GM20000 (cell line): ENCODE measurements around the gene RNASE2.

Experiments used
- DNase-seq: peaks from one replicate; pipeline ENCODE4 v3.0.0; 2012; ENCODE audit warnings: low spot score
- CTCF ChIP-seq: IDR thresholded peaks from 2 replicates; pipeline ENCODE4 v1.5.1; 2012; ENCODE audit warnings: mild to moderate bottlenecking, control low read depth; ENCODE audit errors: extremely low read depth, missing control alignments

RNASE2 gene

GRCh38 chr14:21001218-21001617, 45.9 kb downstream of the RNASE2 start:
- DNase-seq: no peak
- no peak for TF ChIP-seq CTCF

DNA sequence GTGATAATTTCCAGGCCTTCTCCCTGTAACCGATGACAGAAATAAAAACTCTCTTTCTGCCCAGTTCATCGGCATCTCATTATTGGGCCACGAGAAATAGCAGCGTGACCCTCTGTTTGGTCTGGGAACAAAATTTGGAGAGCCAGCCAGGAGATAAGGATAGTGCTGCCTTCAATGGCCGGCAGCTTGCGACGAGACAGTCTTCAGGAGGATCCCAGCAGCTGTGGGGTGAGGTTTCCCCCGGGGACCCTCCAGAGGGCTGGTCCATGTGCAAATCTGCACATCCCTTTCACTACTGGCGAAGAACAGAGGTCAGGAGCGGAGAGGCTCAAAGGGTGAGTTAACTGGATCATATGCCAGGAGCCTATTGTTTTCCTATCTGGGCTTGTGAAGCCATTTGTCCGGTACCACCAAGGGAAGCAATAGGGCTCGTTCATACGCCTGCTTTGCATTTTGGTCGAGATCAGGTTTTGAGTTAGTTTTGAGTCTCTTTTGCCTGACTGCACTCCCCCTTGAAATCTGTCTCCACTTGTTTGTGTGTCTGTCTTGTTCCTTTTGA, 48.6 kb downstream of the RNASE2 start:
- TF ChIP-seq CTCF: no peak
- DNase-seq: no peak
